Measurements from ENCODE around the gene PSMC3IP.

PSMC3IP gene

GRCh38 chr17:42536372-42537155 is 41.0 kb downstream of the PSMC3IP start (continued):
- TF ChIP-seq GLI4 (tag by site-specific recombination; IDR thresholded peaks at IDR 0.05) (no peak), GLIS1 (tag by site-specific recombination; IDR thresholded peaks at IDR 0.05) (peak; percentile 89), ZNF16 (tag by site-specific recombination; IDR thresholded peaks at IDR 0.05; ENCODE audit: low read depth) (no peak), KLF8 (tag by site-specific recombination; IDR thresholded peaks at IDR 0.05) (peak; percentile 77), ZNF394 (tag by site-specific recombination; IDR thresholded peaks at IDR 0.05; ENCODE audit: borderline replicate concordance) (no peak), ZNF202 (tag by site-specific recombination; IDR thresholded peaks at IDR 0.05; ENCODE audit: borderline replicate concordance) (no peak), ZNF560 (tag by site-specific recombination; IDR thresholded peaks at IDR 0.05; ENCODE audit: borderline replicate concordance) (no peak), ZNF350 (tag by site-specific recombination; IDR thresholded peaks at IDR 0.05) (no peak), ZNF600 (tag by site-specific recombination; IDR thresholded peaks at IDR 0.05) (peak; percentile 97), ZNF112 (tag by site-specific recombination; IDR thresholded peaks at IDR 0.05) (no peak)
- TF ChIP-seq, protein P1, sequence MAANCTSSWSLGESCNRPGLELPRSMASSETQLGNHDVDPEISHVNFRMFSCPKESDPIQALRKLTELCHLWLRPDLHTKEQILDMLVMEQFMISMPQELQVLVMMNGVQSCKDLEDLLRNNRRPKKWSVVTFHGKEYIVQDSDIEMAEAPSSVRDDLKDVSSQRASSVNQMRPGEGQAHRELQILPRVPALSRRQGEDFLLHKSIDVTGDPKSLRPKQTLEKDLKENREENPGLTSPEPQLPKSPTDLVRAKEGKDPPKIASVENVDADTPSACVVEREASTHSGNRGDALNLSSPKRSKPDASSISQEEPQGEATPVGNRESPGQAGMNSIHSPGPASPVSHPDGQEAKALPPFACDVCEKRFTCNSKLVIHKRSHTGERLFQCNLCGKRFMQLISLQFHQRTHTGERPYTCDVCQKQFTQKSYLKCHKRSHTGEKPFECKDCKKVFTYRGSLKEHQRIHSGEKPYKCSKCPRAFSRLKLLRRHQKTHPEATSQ (tag by site-specific recombination; IDR thresholded peaks at IDR 0.05), result no peak
- TF ChIP-seq, protein P2, sequence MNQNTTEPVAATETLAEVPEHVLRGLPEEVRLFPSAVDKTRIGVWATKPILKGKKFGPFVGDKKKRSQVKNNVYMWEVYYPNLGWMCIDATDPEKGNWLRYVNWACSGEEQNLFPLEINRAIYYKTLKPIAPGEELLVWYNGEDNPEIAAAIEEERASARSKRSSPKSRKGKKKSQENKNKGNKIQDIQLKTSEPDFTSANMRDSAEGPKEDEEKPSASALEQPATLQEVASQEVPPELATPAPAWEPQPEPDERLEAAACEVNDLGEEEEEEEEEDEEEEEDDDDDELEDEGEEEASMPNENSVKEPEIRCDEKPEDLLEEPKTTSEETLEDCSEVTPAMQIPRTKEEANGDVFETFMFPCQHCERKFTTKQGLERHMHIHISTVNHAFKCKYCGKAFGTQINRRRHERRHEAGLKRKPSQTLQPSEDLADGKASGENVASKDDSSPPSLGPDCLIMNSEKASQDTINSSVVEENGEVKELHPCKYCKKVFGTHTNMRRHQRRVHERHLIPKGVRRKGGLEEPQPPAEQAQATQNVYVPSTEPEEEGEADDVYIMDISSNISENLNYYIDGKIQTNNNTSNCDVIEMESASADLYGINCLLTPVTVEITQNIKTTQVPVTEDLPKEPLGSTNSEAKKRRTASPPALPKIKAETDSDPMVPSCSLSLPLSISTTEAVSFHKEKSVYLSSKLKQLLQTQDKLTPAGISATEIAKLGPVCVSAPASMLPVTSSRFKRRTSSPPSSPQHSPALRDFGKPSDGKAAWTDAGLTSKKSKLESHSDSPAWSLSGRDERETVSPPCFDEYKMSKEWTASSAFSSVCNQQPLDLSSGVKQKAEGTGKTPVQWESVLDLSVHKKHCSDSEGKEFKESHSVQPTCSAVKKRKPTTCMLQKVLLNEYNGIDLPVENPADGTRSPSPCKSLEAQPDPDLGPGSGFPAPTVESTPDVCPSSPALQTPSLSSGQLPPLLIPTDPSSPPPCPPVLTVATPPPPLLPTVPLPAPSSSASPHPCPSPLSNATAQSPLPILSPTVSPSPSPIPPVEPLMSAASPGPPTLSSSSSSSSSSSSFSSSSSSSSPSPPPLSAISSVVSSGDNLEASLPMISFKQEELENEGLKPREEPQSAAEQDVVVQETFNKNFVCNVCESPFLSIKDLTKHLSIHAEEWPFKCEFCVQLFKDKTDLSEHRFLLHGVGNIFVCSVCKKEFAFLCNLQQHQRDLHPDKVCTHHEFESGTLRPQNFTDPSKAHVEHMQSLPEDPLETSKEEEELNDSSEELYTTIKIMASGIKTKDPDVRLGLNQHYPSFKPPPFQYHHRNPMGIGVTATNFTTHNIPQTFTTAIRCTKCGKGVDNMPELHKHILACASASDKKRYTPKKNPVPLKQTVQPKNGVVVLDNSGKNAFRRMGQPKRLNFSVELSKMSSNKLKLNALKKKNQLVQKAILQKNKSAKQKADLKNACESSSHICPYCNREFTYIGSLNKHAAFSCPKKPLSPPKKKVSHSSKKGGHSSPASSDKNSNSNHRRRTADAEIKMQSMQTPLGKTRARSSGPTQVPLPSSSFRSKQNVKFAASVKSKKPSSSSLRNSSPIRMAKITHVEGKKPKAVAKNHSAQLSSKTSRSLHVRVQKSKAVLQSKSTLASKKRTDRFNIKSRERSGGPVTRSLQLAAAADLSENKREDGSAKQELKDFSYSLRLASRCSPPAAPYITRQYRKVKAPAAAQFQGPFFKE (tag by site-specific recombination; IDR thresholded peaks at IDR 0.05; ENCODE audit: borderline replicate concordance), result no peak

DNA sequence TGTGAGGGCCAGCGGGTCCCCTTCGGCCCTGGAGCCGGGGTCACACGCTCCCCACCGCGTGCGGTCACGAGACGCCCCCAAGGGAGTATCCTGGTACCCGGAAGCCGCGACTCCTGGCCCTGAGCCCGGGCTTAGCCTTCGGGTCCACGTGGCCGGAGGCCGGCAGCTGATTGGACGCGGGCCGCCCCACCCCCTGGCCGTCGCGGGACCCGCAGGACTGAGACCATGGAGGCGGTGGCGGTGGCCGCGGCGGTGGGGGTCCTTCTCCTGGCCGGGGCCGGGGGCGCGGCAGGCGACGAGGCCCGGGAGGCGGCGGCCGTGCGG is 41.5 kb downstream of the PSMC3IP start, which contains the start of gene NAGLU:
TSS of gene NAGLU (plus strand) at position 194 of the 324 bp plus-strand sequence. CDS start at position 226, 32 bp downstream.
- CTCF ChIA-PET, result interaction anchor here (0.7 to 4.1 kb wide), 6 partner anchors 9 to 416 kb away, joined by 3 to 19 read pairs (median 6); partner anchors contain the start of gene PSMC3IP
- peaks cover 13% of the 10 kb centered on the region for H3K4me1 ChIP-seq (ENCODE audit: control insufficient read depth, insufficient read depth, low read length)
- peak within 1 kb of the TSS; percentile 44 for H3K4me3 ChIP-seq (ENCODE audit: low read depth, low read length)
- POLR2A ChIA-PET, result interaction anchor here (0.5 to 2.7 kb wide), 17 partner anchors 9 to 519 kb away, joined by 3 to 23 read pairs (median 4); partner anchors contain the start of genes CAVIN1, DNAJC7, PLEKHH3 and PSMC3IP
- H3K27ac ChIP-seq (ENCODE audit: extremely low read depth, low read depth, low read length), result peak within 1 kb of the TSS; percentile 98
- no peaks in the 10 kb centered on the region for H3K9me3 ChIP-seq (ENCODE audit: control insufficient read depth, insufficient read depth, low read depth, low read length)
- peaks cover 12 to 24% of the 10 kb centered on the region in 2 experiments; a peak in 2 of 3 replicates for H3K36me3 ChIP-seq (ENCODE audit: control insufficient read depth in 2 of 2, insufficient read depth in 1 of 2, low read length in 2 of 2)
- TF ChIP-seq HOXA7 (CRISPR knock-in tag; IDR thresholded peaks at IDR 0.05; ENCODE audit: borderline replicate concordance) (no peak), ZNF391 (tag by site-specific recombination; IDR thresholded peaks at IDR 0.05; ENCODE audit: borderline replicate concordance, low read depth) (peak; percentile 89; the same call in 1 of the 2 replicates), ZNF837 (tag by site-specific recombination; IDR thresholded peaks at IDR 0.05) (no peak), ZFP3 (tag by site-specific recombination; IDR thresholded peaks at IDR 0.05; ENCODE audit: low read depth) (no peak), KLF10 (tag by site-specific recombination; IDR thresholded peaks at IDR 0.05) (peak; percentile 98), ZBTB21 (tag by site-specific recombination; IDR thresholded peaks at IDR 0.05) (no peak), ZSCAN23 (tag by site-specific recombination; IDR thresholded peaks at IDR 0.05) (no peak), ZNF561 (tag by site-specific recombination; IDR thresholded peaks at IDR 0.05; ENCODE audit: borderline replicate concordance) (peak; percentile 83), ZNF423 (tag by site-specific recombination; IDR thresholded peaks at IDR 0.05) (peak; percentile 97), FEZF1 (tag by site-specific recombination; IDR thresholded peaks at IDR 0.05) (no peak), ZNF394 (tag by site-specific recombination; IDR thresholded peaks at IDR 0.05; ENCODE audit: borderline replicate concordance) (peak; percentile 94), ZBTB17 (tag by site-specific recombination; IDR thresholded peaks at IDR 0.05) (no peak), ZNF133 (tag by site-specific recombination; IDR thresholded peaks at IDR 0.05) (no peak)
- TF ChIP-seq, protein P3, sequence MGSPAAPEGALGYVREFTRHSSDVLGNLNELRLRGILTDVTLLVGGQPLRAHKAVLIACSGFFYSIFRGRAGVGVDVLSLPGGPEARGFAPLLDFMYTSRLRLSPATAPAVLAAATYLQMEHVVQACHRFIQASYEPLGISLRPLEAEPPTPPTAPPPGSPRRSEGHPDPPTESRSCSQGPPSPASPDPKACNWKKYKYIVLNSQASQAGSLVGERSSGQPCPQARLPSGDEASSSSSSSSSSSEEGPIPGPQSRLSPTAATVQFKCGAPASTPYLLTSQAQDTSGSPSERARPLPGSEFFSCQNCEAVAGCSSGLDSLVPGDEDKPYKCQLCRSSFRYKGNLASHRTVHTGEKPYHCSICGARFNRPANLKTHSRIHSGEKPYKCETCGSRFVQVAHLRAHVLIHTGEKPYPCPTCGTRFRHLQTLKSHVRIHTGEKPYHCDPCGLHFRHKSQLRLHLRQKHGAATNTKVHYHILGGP (tag by site-specific recombination; IDR thresholded peaks at IDR 0.05), result no peak
- TF ChIP-seq, protein P4, sequence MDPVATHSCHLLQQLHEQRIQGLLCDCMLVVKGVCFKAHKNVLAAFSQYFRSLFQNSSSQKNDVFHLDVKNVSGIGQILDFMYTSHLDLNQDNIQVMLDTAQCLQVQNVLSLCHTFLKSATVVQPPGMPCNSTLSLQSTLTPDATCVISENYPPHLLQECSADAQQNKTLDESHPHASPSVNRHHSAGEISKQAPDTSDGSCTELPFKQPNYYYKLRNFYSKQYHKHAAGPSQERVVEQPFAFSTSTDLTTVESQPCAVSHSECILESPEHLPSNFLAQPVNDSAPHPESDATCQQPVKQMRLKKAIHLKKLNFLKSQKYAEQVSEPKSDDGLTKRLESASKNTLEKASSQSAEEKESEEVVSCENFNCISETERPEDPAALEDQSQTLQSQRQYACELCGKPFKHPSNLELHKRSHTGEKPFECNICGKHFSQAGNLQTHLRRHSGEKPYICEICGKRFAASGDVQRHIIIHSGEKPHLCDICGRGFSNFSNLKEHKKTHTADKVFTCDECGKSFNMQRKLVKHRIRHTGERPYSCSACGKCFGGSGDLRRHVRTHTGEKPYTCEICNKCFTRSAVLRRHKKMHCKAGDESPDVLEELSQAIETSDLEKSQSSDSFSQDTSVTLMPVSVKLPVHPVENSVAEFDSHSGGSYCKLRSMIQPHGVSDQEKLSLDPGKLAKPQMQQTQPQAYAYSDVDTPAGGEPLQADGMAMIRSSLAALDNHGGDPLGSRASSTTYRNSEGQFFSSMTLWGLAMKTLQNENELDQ (tag by site-specific recombination; IDR thresholded peaks at IDR 0.05; ENCODE audit: low read depth), result no peak
